Fibroblast of lung (primary cell): ENCODE data around the gene PHLDB1.

Experiments
- EZH2 ChIP-seq: IDR thresholded peaks from 2 replicates; pipeline ENCODE4 v1.5.1; 2012; ENCODE audit warnings: low read length, control low read depth, mild to moderate bottlenecking; ENCODE audit errors: missing control alignments
- TF ChIP-seq, protein P1 (sequence below), 2 donors: IDR thresholded peaks in 1 of 2; conservative IDR thresholded peaks in 1 of 2; 1 replicate in 1 of 2; 2 replicates in 1 of 2; pipeline ENCODE4 v1.5.1; 2011 to 2012; ENCODE audit warnings: low read length in 2 of 2, control low read depth in 1 of 2, inconsistent platforms in 1 of 2, low read depth in 1 of 2, mild to moderate bottlenecking in 1 of 2

DNA sequence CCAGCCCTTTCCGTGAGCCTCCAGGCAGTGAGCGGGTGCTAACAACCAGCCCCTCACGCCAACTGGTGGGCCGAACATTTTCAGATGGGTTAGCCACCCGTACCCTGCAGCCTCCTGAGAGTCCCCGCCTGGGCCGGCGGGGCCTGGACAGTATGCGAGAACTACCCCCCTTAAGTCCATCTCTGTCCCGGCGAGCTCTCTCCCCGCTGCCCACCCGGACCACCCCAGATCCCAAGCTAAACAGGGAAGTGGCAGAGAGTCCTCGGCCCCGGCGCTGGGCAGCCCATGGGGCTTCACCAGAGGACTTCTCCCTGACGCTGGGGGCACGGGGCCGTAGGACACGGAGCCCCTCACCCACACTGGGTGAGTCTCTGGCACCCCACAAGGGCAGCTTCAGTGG lies 20.6 kb downstream of the PHLDB1 start:
- TF ChIP-seq, protein P1, sequence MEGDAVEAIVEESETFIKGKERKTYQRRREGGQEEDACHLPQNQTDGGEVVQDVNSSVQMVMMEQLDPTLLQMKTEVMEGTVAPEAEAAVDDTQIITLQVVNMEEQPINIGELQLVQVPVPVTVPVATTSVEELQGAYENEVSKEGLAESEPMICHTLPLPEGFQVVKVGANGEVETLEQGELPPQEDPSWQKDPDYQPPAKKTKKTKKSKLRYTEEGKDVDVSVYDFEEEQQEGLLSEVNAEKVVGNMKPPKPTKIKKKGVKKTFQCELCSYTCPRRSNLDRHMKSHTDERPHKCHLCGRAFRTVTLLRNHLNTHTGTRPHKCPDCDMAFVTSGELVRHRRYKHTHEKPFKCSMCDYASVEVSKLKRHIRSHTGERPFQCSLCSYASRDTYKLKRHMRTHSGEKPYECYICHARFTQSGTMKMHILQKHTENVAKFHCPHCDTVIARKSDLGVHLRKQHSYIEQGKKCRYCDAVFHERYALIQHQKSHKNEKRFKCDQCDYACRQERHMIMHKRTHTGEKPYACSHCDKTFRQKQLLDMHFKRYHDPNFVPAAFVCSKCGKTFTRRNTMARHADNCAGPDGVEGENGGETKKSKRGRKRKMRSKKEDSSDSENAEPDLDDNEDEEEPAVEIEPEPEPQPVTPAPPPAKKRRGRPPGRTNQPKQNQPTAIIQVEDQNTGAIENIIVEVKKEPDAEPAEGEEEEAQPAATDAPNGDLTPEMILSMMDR (conservative IDR thresholded peaks at IDR 0.05 in 1 of 2, IDR thresholded peaks at IDR 0.05 in 1 of 2; ENCODE audit: low read depth in 1 of 2, low read length in 2 of 2), result no peak
- no peak for TF ChIP-seq EZH2
